Esophagus muscularis mucosa (tissue), 3 donors: ENCODE results near the gene PIP4K2A.

Experiments
- CTCF ChIP-seq, 3 experiments: fragments of 200-600 bp in 2 of 3; fragments of 450-650 bp in 1 of 3; sonication (generic) in 2 of 3; IDR thresholded peaks; one replicate each; pipeline ENCODE4 v1.5.1; 2017 to 2019; ENCODE audit warnings: antibody characterized with exemption in 3 of 3, mild to moderate bottlenecking in 2 of 3, moderate library complexity in 1 of 3
- EP300 ChIP-seq: sonication (generic); formaldehyde crosslinking; IDR thresholded peaks from one replicate; pipeline ENCODE4 v1.6.1; 2017; ENCODE audit warnings: antibody characterized with exemption

GRCh38 chr10:22693371-22693784 is 21.0 kb downstream of the PIP4K2A start:
- TF ChIP-seq EP300 (no peak), CTCF (IDR thresholded peaks at IDR 0.05) (no peak)
